ENCODE measurements around the gene CEBPA. TPM values are rescaled to one million over a fixed set of nuclear protein-coding genes. Genes with fewer than 3 reads are reported as not detected.
"Not testable (repeated sequence)": the region's sequence is repeated elsewhere in the genome, so short reads cannot be mapped to it uniquely, and the experiment has no call there.

The CEBPA gene
- total and polyA plus RNA-seq, 8 donors: 4.4 to 18.7 (median 8.2) TPM

DNA sequence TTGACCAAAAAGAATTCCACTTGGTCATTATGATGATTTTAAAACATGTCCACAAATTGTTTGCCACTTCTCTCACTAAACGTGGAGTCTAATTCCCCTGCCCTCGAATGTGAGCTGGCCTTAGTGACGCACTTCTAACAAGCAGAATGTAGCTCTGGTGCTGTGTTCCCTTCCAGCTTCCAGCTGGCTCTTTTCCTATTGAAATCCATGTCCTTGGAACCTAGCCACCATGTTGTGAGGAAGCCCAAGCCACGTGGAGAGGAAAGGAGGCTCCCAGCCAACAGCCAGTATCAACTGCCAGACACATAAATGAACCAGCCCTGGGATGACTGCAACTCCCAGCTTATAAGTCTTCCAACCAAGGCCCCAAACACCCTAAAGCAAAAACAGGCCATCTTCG, 23.6 kb upstream of the CEBPA start:
- H3K4me1 ChIP-seq: no peaks in the 10 kb centered on the region
- intact Hi-C loops (cut with DNase I): no loop called here

DNA sequence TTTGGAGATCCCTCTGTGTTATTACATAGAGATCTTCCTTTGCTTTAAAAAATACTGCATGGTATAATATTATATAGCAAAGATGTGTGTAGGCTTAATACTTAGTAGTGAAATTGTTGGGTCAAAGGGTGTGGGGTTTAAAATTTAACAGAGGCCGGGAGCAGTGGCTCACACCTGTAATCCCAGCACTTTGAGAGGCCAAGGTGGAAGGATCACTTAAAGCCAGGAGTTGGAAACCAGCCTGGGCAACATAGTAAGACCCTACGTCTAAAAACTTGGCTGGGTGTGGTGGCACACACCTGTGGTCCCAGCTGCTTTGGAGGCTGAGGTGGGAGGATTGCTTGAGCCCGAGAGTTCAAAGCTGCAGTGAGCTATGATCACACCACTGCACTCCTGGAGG, 22.3 kb upstream of the CEBPA start:
- FAIRE-seq: no peak
- Histone ChIP-seq H3K9me3 (no peaks in the 10 kb centered on the region), H3K27ac (no peak overlapping the region), H3K36me3 (no peaks in the 10 kb centered on the region), H3K4me3 (no peak overlapping the region), H3K27me3 (no peaks in the 10 kb centered on the region), H3K4me1 (no peaks in the 10 kb centered on the region)
- no peak for ATAC-seq
- DNase-seq: no peak
- TF ChIP-seq, protein P1, sequence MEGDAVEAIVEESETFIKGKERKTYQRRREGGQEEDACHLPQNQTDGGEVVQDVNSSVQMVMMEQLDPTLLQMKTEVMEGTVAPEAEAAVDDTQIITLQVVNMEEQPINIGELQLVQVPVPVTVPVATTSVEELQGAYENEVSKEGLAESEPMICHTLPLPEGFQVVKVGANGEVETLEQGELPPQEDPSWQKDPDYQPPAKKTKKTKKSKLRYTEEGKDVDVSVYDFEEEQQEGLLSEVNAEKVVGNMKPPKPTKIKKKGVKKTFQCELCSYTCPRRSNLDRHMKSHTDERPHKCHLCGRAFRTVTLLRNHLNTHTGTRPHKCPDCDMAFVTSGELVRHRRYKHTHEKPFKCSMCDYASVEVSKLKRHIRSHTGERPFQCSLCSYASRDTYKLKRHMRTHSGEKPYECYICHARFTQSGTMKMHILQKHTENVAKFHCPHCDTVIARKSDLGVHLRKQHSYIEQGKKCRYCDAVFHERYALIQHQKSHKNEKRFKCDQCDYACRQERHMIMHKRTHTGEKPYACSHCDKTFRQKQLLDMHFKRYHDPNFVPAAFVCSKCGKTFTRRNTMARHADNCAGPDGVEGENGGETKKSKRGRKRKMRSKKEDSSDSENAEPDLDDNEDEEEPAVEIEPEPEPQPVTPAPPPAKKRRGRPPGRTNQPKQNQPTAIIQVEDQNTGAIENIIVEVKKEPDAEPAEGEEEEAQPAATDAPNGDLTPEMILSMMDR (IDR thresholded peaks at IDR 0.05): no peak
- WGBS, 2 donors: 69 to 82% methylated on average over 3 of the region's 3 CpGs
- intact Hi-C loops (cut with DNase I): no loop called here

More for the DNA sequence above, 23.6 kb upstream of the CEBPA start:
- no peaks in the 10 kb centered on the region for H3K27me3 ChIP-seq
- FAIRE-seq (no peak), DNase-seq (peak in 1 of 6 donors; percentile 15), ATAC-seq (peak in 2 of 4 donors; percentile 25 to 32)
- H3K27ac ChIP-seq: no peak overlapping the region
- no peaks in the 10 kb centered on the region for H3K9me3 ChIP-seq
- no peaks in the 10 kb centered on the region for H3K36me3 ChIP-seq
- TF ChIP-seq, protein P1 (IDR thresholded peaks at IDR 0.05): no peak
- 58% methylated on average over 5 of the region's 5 CpGs for WGBS, 2 donors
- H3K4me3 ChIP-seq: no peak overlapping the region

DNA sequence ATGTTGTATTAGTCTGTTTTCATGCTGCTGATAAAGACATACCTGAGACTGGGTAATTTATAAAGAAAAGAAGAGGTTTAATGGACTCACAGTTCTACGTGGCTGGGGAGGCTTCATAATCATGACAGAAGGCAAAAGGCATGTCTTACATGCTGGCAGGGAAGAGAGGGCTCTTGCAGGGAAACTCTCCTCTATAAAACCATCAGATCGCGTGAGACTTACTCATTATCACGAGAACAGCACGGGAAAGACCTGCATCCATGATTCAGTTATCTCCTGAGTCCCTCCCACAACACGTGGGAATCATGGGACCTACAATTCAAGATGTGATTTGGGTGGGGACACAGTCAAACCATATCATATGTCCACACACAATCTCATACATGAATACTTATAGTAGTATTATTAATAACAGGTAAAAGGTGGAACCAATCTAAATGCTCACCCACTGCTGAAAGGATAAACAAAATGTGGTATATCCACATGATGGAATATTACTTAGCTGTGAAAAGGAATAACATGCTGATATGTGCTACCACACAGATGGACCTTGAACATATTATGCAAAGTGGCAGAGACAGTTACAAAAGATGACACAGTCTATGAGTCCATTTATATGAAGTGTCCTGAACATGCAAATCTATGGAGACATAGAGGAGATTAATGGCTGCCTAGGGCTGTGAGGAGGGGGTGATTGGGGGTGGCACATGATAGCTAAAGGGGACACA, 20.9 kb upstream of the CEBPA start:
- no peak overlapping the region for H3K27ac ChIP-seq
- no peaks in the 10 kb centered on the region for H3K36me3 ChIP-seq
- no peaks in the 10 kb centered on the region for H3K27me3 ChIP-seq
- H3K4me3 ChIP-seq: no peak overlapping the region
- DNase-seq: no peak
- no peaks in the 10 kb centered on the region for H3K9me3 ChIP-seq
- H3K4me1 ChIP-seq: no peaks in the 10 kb centered on the region
- ATAC-seq: no peak
- FAIRE-seq: no peak
- intact Hi-C loops (cut with DNase I): no loop called here
- 78 to 79% methylated on average over 6 of the region's 6 CpGs for WGBS, 2 donors
- TF ChIP-seq, protein P1 (IDR thresholded peaks at IDR 0.05): no peak

DNA sequence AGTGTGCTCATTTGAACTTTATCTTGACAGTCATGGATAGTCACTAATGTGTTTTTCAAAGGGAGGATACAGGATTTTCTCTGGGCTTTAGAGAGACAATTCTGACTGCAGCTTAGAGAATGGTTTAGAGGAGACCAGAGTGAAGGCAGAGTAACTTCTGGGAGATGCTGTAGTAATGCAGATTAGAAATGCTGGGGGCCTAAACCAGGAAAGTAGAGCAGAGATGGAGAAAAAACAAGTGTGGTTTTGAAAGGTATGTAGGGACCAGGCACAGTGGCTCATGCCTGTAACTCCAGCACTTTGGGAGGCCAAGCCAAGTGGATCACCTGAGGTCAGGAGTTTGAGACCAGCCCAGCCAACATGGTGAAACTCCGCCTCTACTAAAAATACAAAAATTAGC, 18.3 kb upstream of the CEBPA start:
- TF ChIP-seq, protein P1 (IDR thresholded peaks at IDR 0.05): no peak
- FAIRE-seq (no peak), ATAC-seq (no peak), DNase-seq (no peak)
- Histone ChIP-seq H3K27ac (no peak overlapping the region), H3K27me3 (no peaks in the 10 kb centered on the region), H3K9me3 (no peaks in the 10 kb centered on the region), H3K4me3 (no peak overlapping the region), H3K4me1 (no peaks in the 10 kb centered on the region), H3K36me3 (no peaks in the 10 kb centered on the region)
- WGBS, 2 donors: 93 to 100% methylated on average over 1 of the region's 1 CpG
- intact Hi-C loops (cut with DNase I): no loop called here

DNA sequence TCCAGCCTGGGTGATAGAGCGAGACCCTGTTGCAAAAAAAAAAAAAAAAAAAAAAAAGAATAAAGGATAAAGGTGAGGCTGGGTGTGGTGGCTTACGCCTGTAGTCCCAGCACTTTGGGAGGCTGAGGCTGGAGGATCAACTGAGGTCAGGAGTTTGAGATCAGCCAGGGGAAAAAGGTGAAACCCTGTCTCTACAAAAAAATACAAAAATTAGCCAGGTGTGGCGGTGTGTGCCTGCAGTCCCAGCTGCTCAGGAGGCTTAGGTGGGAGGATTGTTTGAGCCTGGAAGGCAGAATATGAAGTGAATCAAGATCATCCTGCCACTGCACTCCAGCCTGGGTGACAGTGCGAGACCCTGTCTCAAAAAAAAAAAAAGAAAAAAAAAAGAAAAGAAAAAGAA, 15.7 kb upstream of the CEBPA start:
- DNase-seq; H3K4me3 ChIP-seq; H3K36me3 ChIP-seq; FAIRE-seq; H3K9me3 ChIP-seq; intact Hi-C loops (cut with DNase I); ATAC-seq; H3K27me3 ChIP-seq; H3K27ac ChIP-seq; H3K4me1 ChIP-seq: not testable (repeated sequence)
- WGBS, 2 donors: 93 to 96% methylated on average over 4 of the region's 4 CpGs
